ENCODE results near the gene UBAC2.

GRCh38 chr13:99433543-99434075 is 233.0 kb downstream of the UBAC2 start:
- TF ChIP-seq POLR2AphosphoS5 (IDR thresholded peaks at IDR 0.05; ENCODE audit: low read depth, low read length) (no peak), POLR2A (IDR thresholded peaks at IDR 0.05; ENCODE audit: low read depth, low read length) (no peak), PAX5 (IDR thresholded peaks at IDR 0.05; ENCODE audit: insufficient read depth, low read length, severe bottlenecking) (no peak), TAF1 (IDR thresholded peaks at IDR 0.05; ENCODE audit: low read depth, low read length) (no peak)
